BLaER1 (cell line): ENCODE data around the gene AGL.
"Not testable (repeated sequence)": the region's sequence is repeated elsewhere in the genome, so short reads cannot be mapped to it uniquely, and the experiment has no call there.

Source experiments
- H3K27ac ChIP-seq: shearing (Covaris generic); formaldehyde crosslinking; 2 replicates; pipeline ENCODE4 v1.8.1; 2022
- H3K27me3 ChIP-seq: shearing (Covaris generic); formaldehyde crosslinking; 2 replicates; pipeline ENCODE4 v1.8.1; 2022
- H3K36me3 ChIP-seq: shearing (Covaris generic); formaldehyde crosslinking; 2 replicates; pipeline ENCODE4 v1.8.1; 2022
- H3K4me1 ChIP-seq: shearing (Covaris generic); formaldehyde crosslinking; 2 replicates; pipeline ENCODE4 v1.8.1; 2022
- H3K4me2 ChIP-seq: shearing (Covaris generic); formaldehyde crosslinking; 2 replicates; pipeline ENCODE4 v1.8.1; 2022
- H3K4me3 ChIP-seq: shearing (Covaris generic); formaldehyde crosslinking; 2 replicates; pipeline ENCODE4 v1.8.1; 2022
- H3K9ac ChIP-seq: shearing (Covaris generic); formaldehyde crosslinking; 2 replicates; pipeline ENCODE4 v1.8.1; 2022
- H3K9me3 ChIP-seq: shearing (Covaris generic); formaldehyde crosslinking; 2 replicates; pipeline ENCODE4 v1.8.1; 2022
- H4K20me1 ChIP-seq: shearing (Covaris generic); formaldehyde crosslinking; 2 replicates; pipeline ENCODE4 v1.8.1; 2022
- Cebpa-rat ChIP-seq: shearing (Covaris generic); IDR thresholded peaks from 2 replicates; pipeline ENCODE4 v1.8.1; 2022

The AGL gene

GRCh38 chr1:99869723-99870122 lies 19.6 kb downstream of the AGL start:
- no peak overlapping the region for H3K27ac ChIP-seq
- TF ChIP-seq Cebpa-rat = no peak
- no peaks in the 10 kb centered on the region for H3K9me3 ChIP-seq
- H3K27me3 ChIP-seq = no peaks in the 10 kb centered on the region
- no peaks in the 10 kb centered on the region for H3K4me1 ChIP-seq
- H3K4me2 ChIP-seq = no peak overlapping the region
- no peak overlapping the region for H3K4me3 ChIP-seq
- no peaks in the 10 kb centered on the region for H4K20me1 ChIP-seq
- H3K9ac ChIP-seq = no peak overlapping the region
- no peaks in the 10 kb centered on the region for H3K36me3 ChIP-seq

GRCh38 chr1:99872063-99872462 lies 21.9 kb downstream of the AGL start:
- Histone ChIP-seq H3K27ac (no peak overlapping the region), H4K20me1 (no peaks in the 10 kb centered on the region), H3K4me3 (no peak overlapping the region), H3K27me3 (no peaks in the 10 kb centered on the region), H3K36me3 (no peaks in the 10 kb centered on the region), H3K4me2 (no peak overlapping the region), H3K4me1 (no peaks in the 10 kb centered on the region), H3K9me3 (no peaks in the 10 kb centered on the region), H3K9ac (no peak overlapping the region)
- TF ChIP-seq Cebpa-rat = no peak

- Histone ChIP-seq H4K20me1 (no peaks in the 10 kb centered on the region), H3K27me3 (no peaks in the 10 kb centered on the region), H3K4me1 (no peaks in the 10 kb centered on the region), H3K4me2 (no peak overlapping the region), H3K9ac (no peak overlapping the region), H3K4me3 (no peak overlapping the region), H3K36me3 (no peaks in the 10 kb centered on the region), H3K27ac (no peak overlapping the region), H3K9me3 (no peaks in the 10 kb centered on the region)
- TF ChIP-seq Cebpa-rat = no peak
These were observed 27.4 kb downstream of the AGL start for GRCh38 chr1:99877568-99877967.

- no peak for TF ChIP-seq Cebpa-rat
- Histone ChIP-seq H3K4me2 (no peak overlapping the region), H3K4me1 (no peaks in the 10 kb centered on the region), H3K9me3 (no peaks in the 10 kb centered on the region), H3K4me3 (no peak overlapping the region), H3K36me3 (peaks cover 11% of the 10 kb centered on the region), H3K9ac (no peak overlapping the region), H3K27me3 (no peaks in the 10 kb centered on the region), H3K27ac (no peak overlapping the region), H4K20me1 (no peaks in the 10 kb centered on the region)
These were observed 36.0 kb downstream of the AGL start for GRCh38 chr1:99886179-99886578.

- Histone ChIP-seq H3K9me3 (no peaks in the 10 kb centered on the region), H4K20me1 (no peaks in the 10 kb centered on the region), H3K4me1 (no peaks in the 10 kb centered on the region), H3K4me2 (no peak overlapping the region), H3K27ac (no peak overlapping the region), H3K36me3 (peaks cover 11% of the 10 kb centered on the region), H3K9ac (no peak overlapping the region), H3K27me3 (no peaks in the 10 kb centered on the region), H3K4me3 (no peak overlapping the region)
- no peak for TF ChIP-seq Cebpa-rat
These were observed 36.7 kb downstream of the AGL start for GRCh38 chr1:99886841-99887240.

GRCh38 chr1:99887890-99888289 lies 37.7 kb downstream of the AGL start:
- Histone ChIP-seq H3K27ac (no peak overlapping the region), H3K36me3 (peaks cover 11% of the 10 kb centered on the region), H3K27me3 (no peaks in the 10 kb centered on the region), H4K20me1 (no peaks in the 10 kb centered on the region), H3K4me2 (no peak overlapping the region), H3K4me3 (no peak overlapping the region), H3K9ac (no peak overlapping the region), H3K4me1 (no peaks in the 10 kb centered on the region), H3K9me3 (no peaks in the 10 kb centered on the region)
- no peak for TF ChIP-seq Cebpa-rat

GRCh38 chr1:99891997-99892396 lies 41.8 kb downstream of the AGL start:
- Histone ChIP-seq H3K9ac (no peak overlapping the region), H3K27me3 (no peaks in the 10 kb centered on the region), H3K36me3 (no peaks in the 10 kb centered on the region), H3K9me3 (no peaks in the 10 kb centered on the region), H3K4me2 (no peak overlapping the region), H4K20me1 (no peaks in the 10 kb centered on the region), H3K4me1 (no peaks in the 10 kb centered on the region), H3K4me3 (no peak overlapping the region), H3K27ac (no peak overlapping the region)
- no peak for TF ChIP-seq Cebpa-rat

DNA sequence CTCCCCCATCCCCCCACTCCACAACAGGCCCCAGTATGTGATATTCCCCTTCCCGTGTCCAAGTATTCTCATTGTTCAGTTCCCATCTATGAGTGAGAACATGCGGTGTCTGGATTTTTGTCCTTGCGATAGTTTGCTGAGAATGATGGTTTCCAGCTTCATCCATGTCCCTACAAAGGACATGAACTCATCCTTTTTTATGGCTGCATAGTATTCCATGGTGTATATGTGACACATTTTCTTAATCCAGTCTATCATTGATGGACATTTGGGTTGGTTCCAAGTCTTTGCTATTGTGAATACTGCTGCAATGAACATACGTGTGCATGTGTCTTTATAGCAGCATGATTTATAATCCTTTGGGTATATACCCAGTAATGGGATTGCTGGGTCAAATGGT lies 53.1 kb downstream of the AGL start:
- not testable (repeated sequence) for H3K4me2 ChIP-seq, H3K36me3 ChIP-seq, H3K4me3 ChIP-seq, H3K4me1 ChIP-seq, H3K27ac ChIP-seq, H4K20me1 ChIP-seq, H3K9me3 ChIP-seq, H3K9ac ChIP-seq, H3K27me3 ChIP-seq

DNA sequence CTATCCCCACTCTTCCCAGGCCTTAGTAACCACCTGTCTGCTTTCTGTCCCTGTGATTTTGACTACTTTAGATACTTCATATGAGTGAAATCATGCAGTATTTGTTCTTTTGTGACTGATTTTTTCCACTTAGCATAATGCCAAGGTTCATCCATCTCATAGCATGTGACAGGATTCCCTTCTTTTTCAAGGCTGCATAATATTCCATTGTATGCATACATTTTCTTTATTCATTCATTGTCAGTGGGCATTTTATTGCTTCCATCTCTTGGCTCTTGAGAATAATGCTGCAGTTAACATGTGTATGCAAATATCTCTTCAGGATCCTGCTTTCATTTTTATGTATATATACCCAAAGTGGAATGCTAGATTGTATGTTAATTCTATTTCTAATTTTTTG lies 56.4 kb downstream of the AGL start:
- Histone ChIP-seq H3K9ac (no peak overlapping the region), H3K4me3 (no peak overlapping the region), H3K27ac (no peak overlapping the region), H4K20me1 (no peaks in the 10 kb centered on the region), H3K27me3 (no peaks in the 10 kb centered on the region), H3K9me3 (peaks cover 7% of the 10 kb centered on the region), H3K4me2 (no peak overlapping the region), H3K36me3 (0 out of 2 replicates have a peak, but pooled peaks cover 8% of the 10 kb centered on the region), H3K4me1 (no peaks in the 10 kb centered on the region)
- TF ChIP-seq Cebpa-rat = no peak

GRCh38 chr1:99917214-99917613 lies 67.1 kb downstream of the AGL start:
- no peak overlapping the region for H3K9ac ChIP-seq
- H3K27me3 ChIP-seq = no peaks in the 10 kb centered on the region
- no peak for TF ChIP-seq Cebpa-rat

GRCh38 chr1:99919220-99919619 lies 69.1 kb downstream of the AGL start:
- no peak for TF ChIP-seq Cebpa-rat
- peaks cover under 1% of the 10 kb centered on the region; the same call in 1 of the 2 replicates for H3K36me3 ChIP-seq

More at GRCh38 chr1:99917214-99917613, 67.1 kb downstream of the AGL start:
- H3K4me2 ChIP-seq = no peak overlapping the region
- no peak overlapping the region for H3K4me3 ChIP-seq
- no peaks in the 10 kb centered on the region for H3K4me1 ChIP-seq
- no peaks in the 10 kb centered on the region for H3K9me3 ChIP-seq
- peaks cover 9% of the 10 kb centered on the region; the same call in 1 of the 2 replicates for H3K36me3 ChIP-seq
- H3K27ac ChIP-seq = no peak overlapping the region
- no peaks in the 10 kb centered on the region for H4K20me1 ChIP-seq

More at GRCh38 chr1:99919220-99919619, 69.1 kb downstream of the AGL start:
- Histone ChIP-seq H4K20me1 (no peaks in the 10 kb centered on the region), H3K4me3 (no peak overlapping the region), H3K4me2 (no peak overlapping the region), H3K27me3 (no peaks in the 10 kb centered on the region), H3K9me3 (no peaks in the 10 kb centered on the region), H3K4me1 (no peaks in the 10 kb centered on the region), H3K27ac (no peak overlapping the region), H3K9ac (no peak overlapping the region)
